DND-41 (cell line): ENCODE data around the gene FAM50A.

ENCODE experiments used
- ATAC-seq: fragments of 200-7000 bp; cut with Tn5 transposase; 3 replicates; pipeline ENCODE4 v1.9.1; 2021; ENCODE audit warnings: low read depth; ENCODE audit not compliant: insufficient read depth
- DNase-seq: peaks from one replicate; pipeline ENCODE4 v3.0.0-alpha.2; 2020
- H2AFZ ChIP-seq: 2 replicates; pipeline ENCODE4 v1.6.0; 2012; ENCODE audit warnings: low read depth, low read length
- H3K27ac ChIP-seq: 2 replicates; pipeline ENCODE4 v1.5.1; 2012; ENCODE audit warnings: low read length, inconsistent platforms
- H3K27me3 ChIP-seq: fragments of 200-600 bp; sonication (generic); 2 replicates; pipeline ENCODE4 v1.6.0; 2012; ENCODE audit warnings: low read length, mild to moderate bottlenecking, inconsistent platforms; ENCODE audit not compliant: insufficient read depth, poor library complexity
- H3K36me3 ChIP-seq: 2 replicates; pipeline ENCODE4 v1.5.1; 2012; ENCODE audit warnings: low read length, inconsistent platforms; ENCODE audit not compliant: insufficient read depth
- H3K4me1 ChIP-seq: 2 replicates; pipeline ENCODE4 v1.5.1; 2012; ENCODE audit warnings: mild to moderate bottlenecking, low read length; ENCODE audit not compliant: insufficient read depth
- H3K4me2 ChIP-seq: 2 replicates; pipeline ENCODE4 v1.6.0; 2012; ENCODE audit warnings: mild to moderate bottlenecking, moderate library complexity, low read length, inconsistent platforms; ENCODE audit not compliant: insufficient read depth
- H3K4me3 ChIP-seq, 2 experiments: fragments of 200-600 bp in 1 of 2; shearing (Covaris generic) in 1 of 2; 2 replicates each; pipeline ENCODE4 v1.5.1; 2012 to 2016; ENCODE audit warnings: inconsistent platforms in 2 of 2, low read length in 2 of 2, mild to moderate bottlenecking in 2 of 2, low read depth in 1 of 2, moderate library complexity in 1 of 2
- H3K79me2 ChIP-seq: 2 replicates; pipeline ENCODE4 v1.6.0; 2012; ENCODE audit warnings: low read length, inconsistent platforms; ENCODE audit not compliant: insufficient read depth
- H3K9ac ChIP-seq: 2 replicates; pipeline ENCODE4 v1.6.0; 2012; ENCODE audit warnings: low read depth, mild to moderate bottlenecking, inconsistent platforms, low read length, moderate library complexity
- H3K9me3 ChIP-seq: 2 replicates; pipeline ENCODE4 v1.5.1; 2012; ENCODE audit warnings: low read length, moderate library complexity, mild to moderate bottlenecking, inconsistent platforms; ENCODE audit not compliant: insufficient read depth, severe bottlenecking
- H4K20me1 ChIP-seq: 2 replicates; pipeline ENCODE4 v1.6.0; 2012; ENCODE audit warnings: low read length; ENCODE audit not compliant: insufficient read depth
- CTCF ChIP-seq: IDR thresholded peaks from 2 replicates; pipeline ENCODE4 v1.5.1; 2012; ENCODE audit warnings: borderline replicate concordance, low read length, moderate library complexity, mild to moderate bottlenecking; ENCODE audit not compliant: poor library complexity, severe bottlenecking; ENCODE audit errors: extremely low read depth
- EZH2 ChIP-seq: IDR thresholded peaks from 3 replicates; pipeline ENCODE4 v1.6.1; 2012; ENCODE audit warnings: borderline replicate concordance, low read depth, mild to moderate bottlenecking, moderate library complexity, low read length, inconsistent platforms; ENCODE audit not compliant: severe bottlenecking

FAM50A gene

GRCh38 chrX:154430916-154431315 is 13.0 kb upstream of the FAM50A start:
- no peaks in the 10 kb centered on the region for H3K27me3 ChIP-seq
- H3K4me2 ChIP-seq, result no peak overlapping the region
- H3K27ac ChIP-seq, result no peak overlapping the region
- H3K9me3 ChIP-seq, result no peaks in the 10 kb centered on the region
- peaks cover 44% of the 10 kb centered on the region for H3K36me3 ChIP-seq
- TF ChIP-seq EZH2, result no peak
- TF ChIP-seq CTCF, result no peak
- H3K79me2 ChIP-seq, result peaks cover 30% of the 10 kb centered on the region
- H2AFZ ChIP-seq, result no peak overlapping the region
- H3K4me3 ChIP-seq, result no peak overlapping the region
- DNase-seq (no peak), ATAC-seq (no peak)
- no peak overlapping the region for H3K9ac ChIP-seq
- H3K4me1 ChIP-seq, result peaks cover 38% of the 10 kb centered on the region
- H4K20me1 ChIP-seq, result no peaks in the 10 kb centered on the region

- no peak for TF ChIP-seq CTCF
- no peak for TF ChIP-seq EZH2
- H3K27ac ChIP-seq, result no peak overlapping the region
- no peak for DNase-seq
- no peak overlapping the region for H3K4me3 ChIP-seq
- no peak for ATAC-seq
- no peaks in the 10 kb centered on the region for H4K20me1 ChIP-seq
- H3K79me2 ChIP-seq, result peaks cover 30% of the 10 kb centered on the region
- H3K4me2 ChIP-seq, result no peak overlapping the region
- H2AFZ ChIP-seq, result no peak overlapping the region
- H3K36me3 ChIP-seq, result peaks cover 45% of the 10 kb centered on the region
- H3K4me1 ChIP-seq, result peaks cover 41% of the 10 kb centered on the region
- H3K27me3 ChIP-seq, result no peaks in the 10 kb centered on the region
- no peak overlapping the region for H3K9ac ChIP-seq
- H3K9me3 ChIP-seq, result no peaks in the 10 kb centered on the region
Measured at GRCh38 chrX:154431341-154431740, 12.6 kb upstream of the FAM50A start.

GRCh38 chrX:154432210-154432609 is 11.7 kb upstream of the FAM50A start:
- DNase-seq, result no peak
- Histone ChIP-seq H3K27ac (no peak overlapping the region), H3K9ac (no peak overlapping the region), H3K27me3 (no peaks in the 10 kb centered on the region), H3K36me3 (peaks cover 45% of the 10 kb centered on the region), H3K79me2 (peaks cover 30% of the 10 kb centered on the region), H2AFZ (no peak overlapping the region), H3K4me1 (peaks cover 38% of the 10 kb centered on the region), H4K20me1 (no peaks in the 10 kb centered on the region), H3K9me3 (no peaks in the 10 kb centered on the region), H3K4me3 (no peak overlapping the region), H3K4me2 (no peak overlapping the region)
- ATAC-seq, result no peak
- TF ChIP-seq EZH2 (no peak), CTCF (no peak)

- no peak for ATAC-seq
- Histone ChIP-seq H4K20me1 (peaks cover 11% of the 10 kb centered on the region), H3K9ac (no peak overlapping the region), H2AFZ (no peak overlapping the region), H3K36me3 (peaks cover 51% of the 10 kb centered on the region), H3K27me3 (no peaks in the 10 kb centered on the region), H3K4me2 (no peak overlapping the region), H3K9me3 (no peaks in the 10 kb centered on the region), H3K27ac (no peak overlapping the region), H3K79me2 (peaks cover 35% of the 10 kb centered on the region), H3K4me3 (no peak overlapping the region), H3K4me1 (peaks cover 41% of the 10 kb centered on the region)
- TF ChIP-seq CTCF (no peak), EZH2 (no peak)
- DNase-seq, result no peak
Measured at GRCh38 chrX:154433605-154434004, 10.3 kb upstream of the FAM50A start.
